Amniotic stem cell (primary cell): Measurements from ENCODE around the gene GGTA1.
"Not testable (repeated sequence)": the region's sequence is repeated elsewhere in the genome, so short reads cannot be mapped to it uniquely, and the experiment has no call there.

Experiments
- DNase-seq: peaks from one replicate; lab custom pipeline; 2025; lab: John Stamatoyannopoulos, UW

GGTA1 gene

GRCh38 chr9:121499427-121500164 is at the start of gene GGTA1:
Gene GGTA1, minus strand, starts transcription at chr9:121499844. Its CDS starts 31,922 bp downstream, at chr9:121467922.
- DNase-seq: no peak

- no peak for DNase-seq
These were observed 49.0 kb upstream of the GGTA1 start for GRCh38 chr9:121548666-121549065.

- peak; percentile 93 for DNase-seq
These were observed 46.3 kb upstream of the GGTA1 start for GRCh38 chr9:121545875-121546423.

- DNase-seq: no peak
These were observed 45.7 kb upstream of the GGTA1 start for GRCh38 chr9:121545150-121545874.

- no peak for DNase-seq
These were observed 42.4 kb upstream of the GGTA1 start for GRCh38 chr9:121542025-121542424.

- no peak for DNase-seq
These were observed 41.6 kb upstream of the GGTA1 start for GRCh38 chr9:121541256-121541655.

- no peak for DNase-seq
These were observed 38.6 kb upstream of the GGTA1 start for GRCh38 chr9:121538221-121538620.

GRCh38 chr9:121537283-121537682 is 37.6 kb upstream of the GGTA1 start:
- no peak for DNase-seq

- DNase-seq: no peak
These were observed 33.2 kb upstream of the GGTA1 start for GRCh38 chr9:121532881-121533280.

GRCh38 chr9:121529237-121529987 is 29.8 kb upstream of the GGTA1 start:
- peak; percentile 44 for DNase-seq

GRCh38 chr9:121528642-121529041 is 29.0 kb upstream of the GGTA1 start:
- DNase-seq: no peak

- no peak for DNase-seq
These were observed 27.7 kb upstream of the GGTA1 start for GRCh38 chr9:121527371-121527770.

GRCh38 chr9:121519688-121520087 is 20.0 kb upstream of the GGTA1 start:
- not testable (repeated sequence) for DNase-seq

- no peak for DNase-seq
These were observed 19.0 kb upstream of the GGTA1 start for GRCh38 chr9:121518634-121519033.

- DNase-seq: not testable (repeated sequence)
These were observed 13.5 kb upstream of the GGTA1 start for GRCh38 chr9:121513166-121513565.

GRCh38 chr9:121510766-121511550 is 11.3 kb upstream of the GGTA1 start:
- no peak for DNase-seq

- no peak for DNase-seq
These were observed 9.5 kb upstream of the GGTA1 start for GRCh38 chr9:121509180-121509579.

GRCh38 chr9:121508415-121508814 is 8.8 kb upstream of the GGTA1 start:
- DNase-seq: no peak

- no peak for DNase-seq
These were observed 6.5 kb upstream of the GGTA1 start for GRCh38 chr9:121505903-121506735.

GRCh38 chr9:121503444-121503843 is 3.8 kb upstream of the GGTA1 start:
- DNase-seq: no peak

GRCh38 chr9:121500165-121500478 is 478 bp upstream of the GGTA1 start:
- no peak for DNase-seq
